Measurements from ENCODE around the gene LRFN5.
"Not testable (repeated sequence)": the region's sequence is repeated elsewhere in the genome, so short reads cannot be mapped to it uniquely, and the experiment has no call there.

- not testable (repeated sequence) for TF ChIP-seq POLR2A, CTCF (IDR thresholded peaks at IDR 0.05)
Observed at GRCh38 chr14:41750575-41750974, 143.9 kb downstream of the LRFN5 start.
